AG09309 (cell line): ENCODE measurements around the gene ZCCHC18.

Experiments used
- DNase-seq: peaks from one replicate; pipeline ENCODE4 v3.0.0-alpha.2; 2010; ENCODE audit warnings: low read depth
- H3K4me3 ChIP-seq: 2 replicates; pipeline ENCODE4 v1.5.1; 2011; ENCODE audit warnings: mild to moderate bottlenecking, low read depth, low read length, moderate library complexity; ENCODE audit not compliant: control insufficient read depth
- CTCF ChIP-seq: IDR thresholded peaks from 2 replicates; pipeline ENCODE4 v1.5.1; 2011; ENCODE audit warnings: mild to moderate bottlenecking, low read depth, low read length, inconsistent platforms; ENCODE audit not compliant: insufficient read depth, control insufficient read depth; ENCODE audit errors: missing control alignments

The ZCCHC18 gene

GRCh38 chrX:104113222-104113965 lies 1.1 kb downstream of the ZCCHC18 start:
- peak overlapping the region; percentile 58 for H3K4me3 ChIP-seq
- DNase-seq, result no peak
- TF ChIP-seq CTCF, result peak; percentile 58

GRCh38 chrX:104117759-104118158 lies 5.4 kb downstream of the ZCCHC18 start:
- H3K4me3 ChIP-seq, result no peak overlapping the region
- no peak for TF ChIP-seq CTCF
- DNase-seq, result no peak

- no peak for TF ChIP-seq CTCF
- DNase-seq, result no peak
- no peak overlapping the region for H3K4me3 ChIP-seq
These were observed 6.4 kb downstream of the ZCCHC18 start for GRCh38 chrX:104118765-104119164.

GRCh38 chrX:104122829-104123228 lies 10.5 kb downstream of the ZCCHC18 start:
- no peak for DNase-seq
- H3K4me3 ChIP-seq, result no peak overlapping the region
- no peak for TF ChIP-seq CTCF

- no peak for TF ChIP-seq CTCF
- no peak for DNase-seq
- no peak overlapping the region for H3K4me3 ChIP-seq
These were observed 14.5 kb downstream of the ZCCHC18 start for GRCh38 chrX:104126856-104127255.

GRCh38 chrX:104130808-104131207 lies 18.5 kb downstream of the ZCCHC18 start:
- no peak for DNase-seq
- no peak for TF ChIP-seq CTCF
- no peak overlapping the region for H3K4me3 ChIP-seq
